ENCODE measurements around the gene SEC16B.

Gene SEC16B

GRCh38 chr1:177976596-177976995 lies 6.7 kb upstream of the SEC16B start:
- no peak for DNase-seq

GRCh38 chr1:177975588-177976495 lies 6.0 kb upstream of the SEC16B start:
- DNase-seq = no peak

- no peak for DNase-seq
Observed at GRCh38 chr1:177973585-177973984, 3.7 kb upstream of the SEC16B start.

GRCh38 chr1:177969109-177969508 lies 749 bp downstream of the SEC16B start:
- DNase-seq = no peak

- no peak for DNase-seq
Observed at GRCh38 chr1:177966199-177966598, 3.7 kb downstream of the SEC16B start.

- DNase-seq = no peak
Observed at GRCh38 chr1:177965293-177965692, 4.6 kb downstream of the SEC16B start.

GRCh38 chr1:177964336-177964735 lies 5.5 kb downstream of the SEC16B start:
- DNase-seq = no peak

- no peak for DNase-seq
Observed at GRCh38 chr1:177960939-177961622, 8.8 kb downstream of the SEC16B start.

GRCh38 chr1:177959811-177960515 lies 9.9 kb downstream of the SEC16B start:
- DNase-seq = peak; percentile 3

- no peak for DNase-seq
Observed at GRCh38 chr1:177958092-177958491, 11.8 kb downstream of the SEC16B start.

GRCh38 chr1:177954076-177954475 lies 15.8 kb downstream of the SEC16B start:
- no peak for DNase-seq

GRCh38 chr1:177953549-177953948 lies 16.3 kb downstream of the SEC16B start:
- no peak for DNase-seq

- DNase-seq = no peak
Observed at GRCh38 chr1:177952691-177953090, 17.2 kb downstream of the SEC16B start.

GRCh38 chr1:177952249-177952648 lies 17.6 kb downstream of the SEC16B start:
- no peak for DNase-seq

GRCh38 chr1:177950506-177950905 lies 19.4 kb downstream of the SEC16B start:
- DNase-seq = peak; percentile 36

GRCh38 chr1:177948336-177948972 lies 21.4 kb downstream of the SEC16B start:
- DNase-seq = peak; percentile 79

GRCh38 chr1:177947623-177948022 lies 22.2 kb downstream of the SEC16B start:
- no peak for DNase-seq

- DNase-seq = peak; percentile 76
Observed at GRCh38 chr1:177945943-177946650, 23.8 kb downstream of the SEC16B start.

- DNase-seq = no peak
Observed at GRCh38 chr1:177944016-177944949, 25.6 kb downstream of the SEC16B start.

GRCh38 chr1:177941976-177942375 lies 27.9 kb downstream of the SEC16B start:
- DNase-seq = no peak

GRCh38 chr1:177940682-177941081 lies 29.2 kb downstream of the SEC16B start:
- DNase-seq = no peak
